Stimulated activated CD4-positive, alpha-beta T cell treated with anti-CD3 and anti-CD28 coated beads, TNF-alpha, amount 100 ng/mL, for 48 hours (primary cell): ENCODE data around the gene B3GALT6.

Experiments used
- DNase-seq, 3 donors: peaks; one replicate each; pipeline ENCODE4 v3.0.0-alpha.2; 2020; ENCODE audit warnings: low read depth in 3 of 3

B3GALT6 gene

GRCh38 chr1:1262758-1263157 is 30.7 kb downstream of the B3GALT6 start:
- DNase-seq, result no peak

- DNase-seq, result no peak
These were observed 32.0 kb downstream of the B3GALT6 start for GRCh38 chr1:1264026-1264425.

GRCh38 chr1:1264868-1265272 is 32.8 kb downstream of the B3GALT6 start:
- DNase-seq, result no peak

- DNase-seq, result no peak
These were observed 35.6 kb downstream of the B3GALT6 start for GRCh38 chr1:1267488-1268283.

GRCh38 chr1:1268284-1268682 is 36.2 kb downstream of the B3GALT6 start:
- no peak for DNase-seq

- no peak for DNase-seq
These were observed 38.8 kb downstream of the B3GALT6 start for GRCh38 chr1:1270813-1271212.

GRCh38 chr1:1272341-1273208 is 40.5 kb downstream of the B3GALT6 start:
- no peak for DNase-seq

GRCh38 chr1:1273209-1273511 is 41.1 kb downstream of the B3GALT6 start:
- DNase-seq, result no peak

GRCh38 chr1:1273512-1274298 is 41.7 kb downstream of the B3GALT6 start, which contains the start of gene UBE2J2:
UBE2J2 (minus strand) TSS chr1:1273854; CDS start chr1:1267992, 5,862 bp downstream.
- peak; percentile 90 to 95 (median 92) for DNase-seq

- DNase-seq, result no peak
These were observed 42.4 kb downstream of the B3GALT6 start for GRCh38 chr1:1274299-1274930.

- DNase-seq, result no peak
These were observed 42.9 kb downstream of the B3GALT6 start for GRCh38 chr1:1274931-1275431.

- DNase-seq, result no peak
These were observed 43.8 kb downstream of the B3GALT6 start for GRCh38 chr1:1275836-1276235.

- DNase-seq, result no peak
These were observed 46.6 kb downstream of the B3GALT6 start for GRCh38 chr1:1278620-1279019.

- no peak for DNase-seq
These were observed 47.0 kb downstream of the B3GALT6 start for GRCh38 chr1:1279028-1279427.

- DNase-seq, result no peak
These were observed 48.9 kb downstream of the B3GALT6 start for GRCh38 chr1:1280782-1281481.

- DNase-seq, result no peak
These were observed 49.7 kb downstream of the B3GALT6 start for GRCh38 chr1:1281533-1282321.

- DNase-seq, result peak in 1 of 3 donors; percentile 43
These were observed 51.0 kb downstream of the B3GALT6 start for GRCh38 chr1:1282998-1283397.

- DNase-seq, result no peak
These were observed 51.8 kb downstream of the B3GALT6 start for GRCh38 chr1:1283821-1284220.
